HepG2 (cell line): ENCODE data around the gene SEMA4B. TPM values are rescaled to one million over a fixed set of nuclear protein-coding genes. Genes with fewer than 3 reads are reported as not detected.

ENCODE experiments used
- CBX2 ChIP-seq, 2 experiments: fragments of 200-600 bp in 1 of 2; sonication (generic); formaldehyde crosslinking in 1 of 2; IDR thresholded peaks; 2 replicates each; pipeline versions ENCODE4 v1.7.0 to v1.8.1; 2018 to 2022; ENCODE audit warnings: low read depth in 2 of 2, low read length in 1 of 2, mild to moderate bottlenecking in 1 of 2, missing genetic modification reagents in 1 of 2
- DNMT1 ChIP-seq: sonication (generic); formaldehyde crosslinking; IDR thresholded peaks from 2 replicates; pipeline ENCODE4 v1.5.1; 2020; ENCODE audit warnings: mild to moderate bottlenecking, missing genetic modification reagents
- GLI4 ChIP-seq: sonication (generic); formaldehyde crosslinking; IDR thresholded peaks from 2 replicates; pipeline ENCODE4 v1.5.1; 2020; ENCODE audit warnings: missing genetic modification reagents, mild to moderate bottlenecking, moderate library complexity, borderline replicate concordance
- HNF4A ChIP-seq: sonication (generic); formaldehyde crosslinking; IDR thresholded peaks from 2 replicates; pipeline ENCODE4 v1.4.0; 2020; ENCODE audit warnings: missing genetic modification reagents
- HNF4G ChIP-seq, 2 experiments: sonication (generic) in 1 of 2; formaldehyde crosslinking in 1 of 2; IDR thresholded peaks; 2 replicates each; pipeline versions ENCODE4 v1.4.0 to v1.6.1; 2011 to 2020; ENCODE audit warnings: borderline replicate concordance in 2 of 2, low read depth in 2 of 2, mild to moderate bottlenecking in 2 of 2, low read length in 1 of 2, missing genetic modification reagents in 1 of 2, moderate library complexity in 1 of 2
- IRF2 ChIP-seq: IDR thresholded peaks from 2 replicates; pipeline ENCODE4 v1.6.1; 2018; ENCODE audit warnings: missing genetic modification reagents, missing compliant biosample characterization
- ISX ChIP-seq: sonication (generic); formaldehyde crosslinking; conservative IDR thresholded peaks from 2 replicates; pipeline ENCODE4 v1.5.0; 2020; ENCODE audit warnings: missing genetic modification reagents
- NFRKB ChIP-seq: fragments of 450-650 bp; IDR thresholded peaks from 2 replicates; pipeline ENCODE4 v1.6.1; 2017
- SMAD9 ChIP-seq: sonication (generic); formaldehyde crosslinking; IDR thresholded peaks from 2 replicates; pipeline ENCODE4 v1.5.1; 2020; ENCODE audit warnings: mild to moderate bottlenecking, missing genetic modification reagents
- SMC3 ChIP-seq: IDR thresholded peaks from 2 replicates; pipeline ENCODE4 v1.6.1; 2011; ENCODE audit warnings: low read length, improper control_type of control experiment
- STAT6 ChIP-seq: sonication (generic); formaldehyde crosslinking; IDR thresholded peaks from 2 replicates; pipeline ENCODE4 v1.4.0; 2020; ENCODE audit warnings: missing genetic modification reagents, mild to moderate bottlenecking, borderline replicate concordance
- TBP ChIP-seq: sonication (generic); formaldehyde crosslinking; IDR thresholded peaks from 2 replicates; pipeline ENCODE4 v1.5.0; 2020; ENCODE audit warnings: missing genetic modification reagents
- TFAP4 ChIP-seq: sonication (generic); IDR thresholded peaks from 2 replicates; pipeline ENCODE4 v1.6.1; 2016; ENCODE audit warnings: low read depth, borderline replicate concordance
- ZBTB21 ChIP-seq: sonication (generic); formaldehyde crosslinking; IDR thresholded peaks from 2 replicates; pipeline ENCODE4 v1.4.0; 2020; ENCODE audit warnings: missing genetic modification reagents
- ZFP90 ChIP-seq: sonication (generic); formaldehyde crosslinking; IDR thresholded peaks from 2 replicates; pipeline ENCODE4 v1.8.0; 2022; ENCODE audit warnings: missing genetic modification reagents, mild to moderate bottlenecking, inconsistent platforms, borderline replicate concordance
- ZKSCAN5 ChIP-seq: sonication (generic); formaldehyde crosslinking; IDR thresholded peaks from 2 replicates; pipeline ENCODE4 v1.5.1; 2020; ENCODE audit warnings: mild to moderate bottlenecking, missing genetic modification reagents
- ZMYM3 ChIP-seq: sonication (generic); formaldehyde crosslinking; IDR thresholded peaks from 2 replicates; pipeline ENCODE4 v1.5.1; 2020; ENCODE audit warnings: mild to moderate bottlenecking, missing genetic modification reagents
- ZNF260 ChIP-seq: sonication (generic); formaldehyde crosslinking; IDR thresholded peaks from 2 replicates; pipeline ENCODE4 v1.4.0; 2020; ENCODE audit warnings: missing genetic modification reagents, low read depth, mild to moderate bottlenecking, borderline replicate concordance
- ZNF292 ChIP-seq: sonication (generic); formaldehyde crosslinking; IDR thresholded peaks from 2 replicates; pipeline ENCODE4 v1.8.1; 2022; ENCODE audit warnings: mild to moderate bottlenecking, low read depth, missing genetic modification reagents, borderline replicate concordance
- ZNF362 ChIP-seq: sonication (generic); formaldehyde crosslinking; IDR thresholded peaks from 2 replicates; pipeline ENCODE4 v1.4.0; 2020; ENCODE audit warnings: missing genetic modification reagents, mild to moderate bottlenecking, borderline replicate concordance
- ZNF615 ChIP-seq: sonication (generic); formaldehyde crosslinking; IDR thresholded peaks from 2 replicates; pipeline ENCODE4 v1.5.0; 2020; ENCODE audit warnings: mild to moderate bottlenecking, missing genetic modification reagents, borderline replicate concordance
- ZNF629 ChIP-seq: sonication (generic); formaldehyde crosslinking; conservative IDR thresholded peaks from 2 replicates; pipeline ENCODE4 v1.5.0; 2020; ENCODE audit warnings: missing genetic modification reagents
- ZNF703 ChIP-seq: sonication (generic); formaldehyde crosslinking; IDR thresholded peaks from 2 replicates; pipeline ENCODE4 v1.5.1; 2020; ENCODE audit warnings: missing genetic modification reagents, mild to moderate bottlenecking, moderate library complexity, borderline replicate concordance
- ZNF891 ChIP-seq: sonication (generic); formaldehyde crosslinking; IDR thresholded peaks from 2 replicates; pipeline ENCODE4 v1.5.0; 2020; ENCODE audit warnings: mild to moderate bottlenecking, missing genetic modification reagents
- polyA plus RNA-seq, 8 experiments: library from polyadenylated mRNA; depleted of rRNA in 3 of 8; stranded (reverse) in 7 of 8; unstranded in 1 of 8; fragments of >200 nt; fragmentation: Illumina TruSeq in 4 of 8; extraction: Trizol in 4 of 8; gene quantifications; 2 replicates each; pipeline versions ENCODE4 v1.2.1 to v1.2.3, GENCODE V29; 2011 to 2016; ENCODE audit warnings: low read depth in 4 of 8, missing spikeins in 1 of 8, mixed read lengths in 1 of 8; ENCODE audit not compliant: insufficient read depth in 1 of 8
- total RNA-seq, 5 experiments: library from RNA; depleted of rRNA; stranded (reverse); fragments of >200 nt; fragmentation: Illumina TruSeq; extraction: Trizol; gene quantifications; 2 replicates each; pipeline ENCODE4 v1.2.3, GENCODE V29; 2016; ENCODE audit warnings: low read depth in 1 of 5

Gene SEMA4B
- total and polyA plus RNA-seq, 2 of the 13 experiments (the other 11 are each of a cell fraction or from before 2014, with no cell fraction given), result 2.1 to 17.0 TPM

GRCh38 chr15:90243943-90244639 lies 43.0 kb downstream of the SEMA4B start (continued):
- TF ChIP-seq ZNF260 (CRISPR knock-in tag) (no peak), GLI4 (CRISPR knock-in tag) (no peak), SMAD9 (CRISPR knock-in tag) (no peak), ZNF703 (CRISPR knock-in tag) (no peak), ZNF891 (CRISPR knock-in tag) (no peak), ZNF362 (CRISPR knock-in tag) (0 out of 2 replicates have a peak, but pooled peaks have one; percentile 20), NFRKB (no peak), ZNF615 (CRISPR knock-in tag) (no peak), HNF4G (IDR thresholded peaks at IDR 0.05; ENCODE audit: borderline replicate concordance, low read depth, low read length) (0 out of 2 replicates have a peak, but pooled peaks have one; percentile 22), HNF4G (CRISPR knock-in tag; IDR thresholded peaks at IDR 0.05; ENCODE audit: borderline replicate concordance, low read depth) (no peak), ISX (CRISPR knock-in tag) (no peak), ZMYM3 (CRISPR knock-in tag) (peak; percentile 26; the same call in 1 of the 2 replicates), CBX2 (IDR thresholded peaks at IDR 0.05; ENCODE audit: low read depth, low read length) (no peak), CBX2 (CRISPR knock-in tag; IDR thresholded peaks at IDR 0.05; ENCODE audit: low read depth) (no peak), HNF4A (CRISPR knock-in tag) (peak; percentile 69), ZBTB21 (CRISPR knock-in tag) (no peak), ZKSCAN5 (no peak), ZFP90 (CRISPR knock-in tag) (no peak), ZNF629 (CRISPR knock-in tag) (peak; percentile 66), TBP (no peak), STAT6 (CRISPR knock-in tag) (no peak), IRF2 (no peak), ZNF292 (CRISPR knock-in tag) (no peak), TFAP4 (no peak), DNMT1 (CRISPR knock-in tag) (no peak), SMC3 (no peak)
- TF ChIP-seq, all 625 proteins: peak for 6
